ENCODE data around the gene CHRM1.
"Not testable (repeated sequence)": the region's sequence is repeated elsewhere in the genome, so short reads cannot be mapped to it uniquely, and the experiment has no call there.

CHRM1 gene

DNA sequence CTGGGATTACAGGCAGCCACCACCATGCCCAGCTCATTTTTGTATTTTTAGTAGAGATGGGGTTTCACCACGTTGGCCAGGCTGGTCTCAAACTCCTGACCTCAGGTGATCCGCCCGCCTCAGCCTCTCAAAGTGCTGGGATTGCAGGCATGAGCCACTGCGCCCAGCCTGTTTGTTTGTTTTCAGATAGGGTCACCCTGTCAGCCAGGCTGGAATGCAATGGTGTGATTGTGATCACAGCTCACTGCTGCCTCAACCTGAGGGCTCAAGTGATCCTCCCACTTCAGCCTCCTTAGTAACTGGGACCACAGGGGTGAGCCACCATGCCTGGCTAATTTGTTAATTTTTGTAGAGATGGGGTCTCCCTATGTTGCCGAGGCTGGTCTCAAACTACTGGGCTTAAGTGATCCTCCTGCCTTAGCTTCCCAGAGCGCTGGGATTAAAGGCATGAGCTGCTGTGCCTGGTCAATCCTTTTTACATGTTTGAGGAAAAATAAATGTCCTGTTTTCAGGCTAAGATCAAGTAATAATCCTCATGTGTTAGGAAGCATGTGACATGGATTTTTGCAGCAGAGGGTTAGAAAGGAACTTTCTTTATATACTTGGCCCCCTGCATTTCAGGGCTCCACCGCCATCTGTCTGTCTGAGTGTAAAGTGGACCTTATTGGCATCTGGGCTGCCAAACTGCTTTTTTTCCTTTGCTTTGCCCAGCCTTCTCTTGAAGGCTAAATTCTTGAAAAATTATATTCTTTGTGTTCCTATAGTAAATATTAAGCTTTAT, 45.3 kb downstream of the CHRM1 start:
- TF ChIP-seq, protein P1, sequence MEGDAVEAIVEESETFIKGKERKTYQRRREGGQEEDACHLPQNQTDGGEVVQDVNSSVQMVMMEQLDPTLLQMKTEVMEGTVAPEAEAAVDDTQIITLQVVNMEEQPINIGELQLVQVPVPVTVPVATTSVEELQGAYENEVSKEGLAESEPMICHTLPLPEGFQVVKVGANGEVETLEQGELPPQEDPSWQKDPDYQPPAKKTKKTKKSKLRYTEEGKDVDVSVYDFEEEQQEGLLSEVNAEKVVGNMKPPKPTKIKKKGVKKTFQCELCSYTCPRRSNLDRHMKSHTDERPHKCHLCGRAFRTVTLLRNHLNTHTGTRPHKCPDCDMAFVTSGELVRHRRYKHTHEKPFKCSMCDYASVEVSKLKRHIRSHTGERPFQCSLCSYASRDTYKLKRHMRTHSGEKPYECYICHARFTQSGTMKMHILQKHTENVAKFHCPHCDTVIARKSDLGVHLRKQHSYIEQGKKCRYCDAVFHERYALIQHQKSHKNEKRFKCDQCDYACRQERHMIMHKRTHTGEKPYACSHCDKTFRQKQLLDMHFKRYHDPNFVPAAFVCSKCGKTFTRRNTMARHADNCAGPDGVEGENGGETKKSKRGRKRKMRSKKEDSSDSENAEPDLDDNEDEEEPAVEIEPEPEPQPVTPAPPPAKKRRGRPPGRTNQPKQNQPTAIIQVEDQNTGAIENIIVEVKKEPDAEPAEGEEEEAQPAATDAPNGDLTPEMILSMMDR (IDR thresholded peaks at IDR 0.05; ENCODE audit: control insufficient read depth, extremely low read depth, insufficient read depth): no peak
- no peak overlapping the region for H3K4me3 ChIP-seq (ENCODE audit: low read depth, low read length)
- no peak for DNase-seq (ENCODE audit: low read depth)

DNA sequence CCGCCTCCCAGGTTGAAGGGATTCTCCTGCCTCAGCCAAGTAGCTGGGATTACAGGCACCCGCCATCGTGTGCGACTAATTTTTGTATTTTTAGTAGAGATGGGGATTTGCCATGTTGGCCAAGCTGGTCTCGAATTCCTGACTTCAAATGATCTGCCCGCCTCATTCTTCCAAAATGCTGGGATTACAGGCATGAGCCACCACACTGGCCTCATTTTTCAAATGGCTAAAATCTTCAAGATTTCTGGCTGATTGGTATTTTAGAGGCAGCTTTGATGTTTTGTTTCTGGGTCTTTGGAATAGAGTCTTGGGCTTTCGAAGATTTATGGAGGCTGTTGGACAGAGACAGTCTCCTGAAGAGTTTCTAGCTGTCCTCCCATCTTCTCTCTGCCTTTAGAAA, 46.3 kb downstream of the CHRM1 start:
- DNase-seq (ENCODE audit: low read depth): no peak
- no peak overlapping the region for H3K4me3 ChIP-seq (ENCODE audit: low read depth, low read length)
- TF ChIP-seq, protein P1 (IDR thresholded peaks at IDR 0.05; ENCODE audit: control insufficient read depth, extremely low read depth, insufficient read depth): no peak

DNA sequence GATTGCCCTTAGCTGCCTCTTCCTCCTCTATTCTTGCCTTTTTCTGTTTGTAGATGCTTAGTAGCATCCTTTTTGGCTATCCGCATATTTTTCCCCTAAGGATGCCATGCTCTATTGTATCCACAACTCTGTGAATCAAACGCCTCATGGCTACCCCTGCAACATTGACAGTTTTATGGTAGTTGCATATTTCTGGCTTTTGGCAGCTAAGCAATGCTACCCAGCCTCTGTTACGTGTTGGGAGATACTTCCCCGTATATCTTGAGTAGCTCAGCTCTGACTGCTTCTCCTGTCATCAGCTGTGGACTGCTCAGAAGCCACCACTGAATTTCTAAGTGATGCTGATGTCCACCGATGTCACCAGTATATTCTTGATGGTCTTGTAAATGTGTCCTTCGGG, 55.5 kb downstream of the CHRM1 start:
- H3K4me3 ChIP-seq (ENCODE audit: low read depth, low read length): no peak overlapping the region
- DNase-seq (ENCODE audit: low read depth): no peak
- TF ChIP-seq, protein P1 (IDR thresholded peaks at IDR 0.05; ENCODE audit: control insufficient read depth, extremely low read depth, insufficient read depth): no peak

DNA sequence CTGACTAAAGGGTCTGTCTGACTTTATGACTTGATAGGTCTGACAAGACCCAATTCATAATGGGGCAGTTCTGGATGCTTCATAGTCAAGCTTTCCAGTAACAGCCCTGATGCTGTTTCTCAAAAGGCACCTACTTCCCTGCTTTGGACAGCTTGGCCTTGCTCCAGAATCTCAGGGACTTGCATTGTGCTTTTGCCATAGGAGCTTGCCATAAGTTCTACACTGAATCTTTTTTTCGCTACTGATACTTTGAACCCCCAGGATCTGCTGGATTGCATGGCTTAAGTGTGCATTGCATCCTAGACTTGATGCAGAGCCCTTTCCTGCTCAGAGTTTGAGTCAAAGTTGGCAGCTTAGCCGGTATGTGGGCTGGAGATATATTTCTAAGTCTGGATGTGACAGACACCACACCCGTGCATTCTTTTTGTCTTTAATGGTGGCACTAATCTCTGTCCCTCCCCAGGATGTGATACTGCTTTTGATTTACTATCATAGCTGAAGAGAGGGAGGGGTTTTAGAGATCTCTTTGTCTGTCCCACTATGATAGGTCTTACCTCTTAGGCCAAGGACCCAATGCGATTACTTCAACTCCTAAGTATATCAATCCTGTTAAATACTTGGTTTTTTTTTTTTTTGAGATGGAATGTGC, 57.4 kb downstream of the CHRM1 start:
- no peak for DNase-seq (ENCODE audit: low read depth)
- TF ChIP-seq, protein P1 (IDR thresholded peaks at IDR 0.05; ENCODE audit: control insufficient read depth, extremely low read depth, insufficient read depth): no peak
- no peak overlapping the region for H3K4me3 ChIP-seq (ENCODE audit: low read depth, low read length)

DNA sequence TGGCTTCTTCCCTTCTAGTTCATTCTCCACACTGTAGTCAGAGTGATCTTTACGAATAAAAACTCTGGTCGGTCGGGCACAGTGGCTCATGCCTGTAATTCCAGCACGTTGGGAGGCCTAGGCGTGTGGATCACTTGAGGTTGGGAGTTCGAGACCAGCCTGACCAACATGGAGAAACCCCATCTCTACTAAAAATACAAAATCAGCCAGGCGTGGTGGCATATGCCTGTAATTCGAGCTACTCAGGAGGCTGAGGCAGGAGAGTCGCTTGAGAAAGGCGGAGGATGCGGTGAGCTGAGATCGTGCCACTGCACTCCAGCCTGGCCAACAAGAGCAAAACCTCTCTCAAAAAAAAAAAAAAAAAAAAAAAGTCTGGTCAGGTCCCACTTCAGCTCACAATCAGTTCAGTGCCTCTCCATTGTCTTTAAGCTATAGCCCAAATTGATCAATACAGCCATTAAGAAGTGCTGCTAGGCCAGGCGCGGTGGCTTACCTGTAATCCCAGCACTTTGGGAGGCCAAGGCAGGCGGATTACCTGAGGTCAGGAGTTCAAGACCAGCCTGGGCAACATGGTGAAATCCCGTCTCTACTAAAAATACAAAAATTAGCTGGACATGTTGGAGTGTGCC, 59.5 kb downstream of the CHRM1 start:
- not testable (repeated sequence) for DNase-seq (ENCODE audit: low read depth)

DNA sequence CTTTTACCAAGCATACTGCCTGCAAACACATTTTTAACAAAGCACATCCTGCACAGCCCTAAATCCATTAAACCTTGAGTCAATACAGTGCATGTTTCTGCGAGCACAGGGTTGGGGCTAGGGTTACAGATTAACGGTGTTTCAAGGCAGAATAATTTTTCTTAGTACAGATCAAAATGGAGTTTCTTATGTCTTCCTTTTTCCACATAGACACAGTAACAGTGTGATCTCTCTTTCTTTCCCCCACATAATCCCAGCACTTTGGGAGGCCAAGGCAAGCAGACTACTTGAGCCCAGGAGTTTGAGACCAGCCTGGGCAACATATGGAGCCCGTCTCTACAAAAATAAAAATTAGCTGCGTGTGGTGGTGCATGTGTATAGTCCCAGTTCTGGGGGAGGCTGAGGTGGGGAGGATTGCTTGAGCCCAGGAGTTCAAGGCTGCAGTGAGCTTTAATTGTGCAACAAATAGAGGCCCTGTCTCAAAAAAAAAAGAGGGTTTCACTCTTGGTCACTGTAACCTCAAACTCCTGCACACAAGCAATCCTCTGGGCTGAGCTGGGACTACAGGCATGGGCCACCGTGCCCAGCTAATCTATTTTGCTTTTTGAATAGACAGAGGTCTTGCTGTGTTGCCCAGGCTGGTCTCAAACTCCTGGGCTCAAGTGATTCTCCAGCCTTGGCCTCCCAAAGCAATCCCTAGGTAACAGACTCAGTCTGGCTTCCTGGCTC, 60.2 kb downstream of the CHRM1 start:
- DNase-seq (ENCODE audit: low read depth): no peak
- no peak overlapping the region for H3K4me3 ChIP-seq (ENCODE audit: low read depth, low read length)

More for the DNA sequence above, 59.5 kb downstream of the CHRM1 start:
- H3K4me3 ChIP-seq (ENCODE audit: low read depth, low read length): not testable (repeated sequence)

DNA sequence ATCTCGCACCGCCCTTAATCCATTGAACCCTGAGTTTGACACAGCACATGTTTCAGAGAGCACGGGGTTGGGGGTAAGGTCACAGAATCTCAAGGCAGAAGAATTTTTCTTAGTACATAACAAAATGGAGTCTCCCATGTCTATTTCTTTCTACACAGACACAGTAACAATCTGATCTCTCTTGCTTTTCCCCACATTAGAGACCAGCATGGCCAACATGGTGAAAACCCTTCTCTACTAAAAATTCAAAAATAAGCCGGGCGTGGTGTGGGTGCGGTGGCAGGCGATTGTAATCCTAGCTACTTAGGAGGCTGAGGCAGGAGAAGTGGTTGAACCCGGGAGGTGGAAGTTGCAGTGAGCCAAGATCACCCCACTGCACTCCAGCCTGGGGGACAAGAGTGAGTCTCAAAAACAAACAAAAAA, 61.9 kb downstream of the CHRM1 start:
- not testable (repeated sequence) for DNase-seq (ENCODE audit: low read depth)
- H3K4me3 ChIP-seq (ENCODE audit: low read depth, low read length): peak overlapping the region; percentile 23

More for the DNA sequence above, 60.2 kb downstream of the CHRM1 start:
- TF ChIP-seq, protein P1 (IDR thresholded peaks at IDR 0.05; ENCODE audit: control insufficient read depth, extremely low read depth, insufficient read depth): no peak

Measured in LNCaP clone FGC (cell line).